ENCODE measurements around the gene ATG9B. TPM values are rescaled to one million over a fixed set of nuclear protein-coding genes. Genes with fewer than 3 reads are reported as not detected.

ATG9B gene
- total and polyA plus RNA-seq, 9 of the 15 experiments (the other 6 are each of a cell fraction or from before 2014, with no cell fraction given), result 0.29 to 8.0 (median 2.1) TPM

GRCh38 chr7:151039850-151040548 lies 15.7 kb upstream of the ATG9B start (continued):
- TF ChIP-seq GATAD2B (IDR thresholded peaks at IDR 0.05; ENCODE audit: borderline replicate concordance) (no peak), BHLHE40 (IDR thresholded peaks at IDR 0.05; ENCODE audit: low read length) (no peak), PPARD (CRISPR knock-in tag; IDR thresholded peaks at IDR 0.05) (no peak), CHAMP1 (IDR thresholded peaks at IDR 0.05) (no peak), KAT7 (CRISPR knock-in tag; IDR thresholded peaks at IDR 0.05; ENCODE audit: borderline replicate concordance) (0 out of 2 replicates have a peak, but pooled peaks have one; percentile 31), EZH2 (IDR thresholded peaks at IDR 0.05; ENCODE audit: borderline replicate concordance, low read depth, low read length) (no peak), ZMIZ1 (IDR thresholded peaks at IDR 0.05; ENCODE audit: low read depth in 2 of 2, low read length in 2 of 2) (no peak), ZNF583 (CRISPR knock-in tag; IDR thresholded peaks at IDR 0.05) (0 out of 2 replicates have a peak, but pooled peaks have one; percentile 12), TARDBP (IDR thresholded peaks at IDR 0.05) (no peak), FOXA1 (IDR thresholded peaks at IDR 0.05; ENCODE audit: borderline replicate concordance) (no peak), BRD9 (IDR thresholded peaks at IDR 0.05; ENCODE audit: low read depth, partially characterized antibody) (no peak), HNRNPK (IDR thresholded peaks at IDR 0.05; ENCODE audit: low read depth, low read length, poor library complexity, severe bottlenecking) (no peak), SMARCC2 (IDR thresholded peaks at IDR 0.05; ENCODE audit: low read depth) (no peak), CTBP1 (IDR thresholded peaks at IDR 0.05; ENCODE audit: borderline replicate concordance) (no peak), BCOR (IDR thresholded peaks at IDR 0.05) (no peak)
